CD4-positive, alpha-beta T cell treated with Interleukin-4 for 4 hours (primary cell): ENCODE results near the gene TCEAL2.
A peak's percentile ranks its signal among the peaks of the same experiment; 100 is the strongest.
"Not testable (repeated sequence)": the region's sequence is repeated elsewhere in the genome, so short reads cannot be mapped to it uniquely, and the experiment has no call there.

Experiments used
- DNase-seq: peaks from one replicate; pipeline ENCODE4 v3.0.0-alpha.2; 2020

Gene TCEAL2

GRCh38 chrX:102125436-102125835, at the start of gene TCEAL2:
Gene TCEAL2 (plus strand): TSS chrX:102125679. CDS start chrX:102126831, 1,152 bp downstream.
- not testable (repeated sequence) for DNase-seq

GRCh38 chrX:102077426-102077825, 48.1 kb upstream of the TCEAL2 start:
- no peak for DNase-seq

- DNase-seq, result no peak
Measured at GRCh38 chrX:102085706-102086105, 39.8 kb upstream of the TCEAL2 start.

GRCh38 chrX:102113367-102113766, 12.1 kb upstream of the TCEAL2 start:
- DNase-seq, result no peak

DNA sequence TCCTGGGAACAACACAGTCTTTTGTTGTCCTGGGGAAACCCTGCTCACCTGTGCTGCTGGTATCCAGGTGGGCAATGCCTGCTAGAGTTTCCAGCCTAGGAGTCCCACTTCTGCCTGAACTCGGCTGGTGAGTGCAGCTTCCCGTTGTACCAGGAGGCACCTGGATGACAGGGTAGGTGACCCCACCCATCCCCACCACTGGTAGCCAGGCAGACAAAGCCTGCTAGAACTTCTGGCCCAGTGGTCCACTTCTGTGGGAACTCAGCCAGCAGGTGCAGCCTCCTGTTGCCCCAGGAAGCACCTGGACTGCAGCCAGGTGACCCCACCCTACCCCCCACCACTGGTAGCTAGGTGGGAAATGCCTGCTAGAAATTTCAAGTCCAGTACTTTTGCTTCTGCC, 9.7 kb upstream of the TCEAL2 start:
- no peak for DNase-seq

GRCh38 chrX:102125014-102125413, 465 bp upstream of the TCEAL2 start:
- not testable (repeated sequence) for DNase-seq

GRCh38 chrX:102126080-102126818, 770 bp downstream of the TCEAL2 start:
- not testable (repeated sequence) for DNase-seq

DNA sequence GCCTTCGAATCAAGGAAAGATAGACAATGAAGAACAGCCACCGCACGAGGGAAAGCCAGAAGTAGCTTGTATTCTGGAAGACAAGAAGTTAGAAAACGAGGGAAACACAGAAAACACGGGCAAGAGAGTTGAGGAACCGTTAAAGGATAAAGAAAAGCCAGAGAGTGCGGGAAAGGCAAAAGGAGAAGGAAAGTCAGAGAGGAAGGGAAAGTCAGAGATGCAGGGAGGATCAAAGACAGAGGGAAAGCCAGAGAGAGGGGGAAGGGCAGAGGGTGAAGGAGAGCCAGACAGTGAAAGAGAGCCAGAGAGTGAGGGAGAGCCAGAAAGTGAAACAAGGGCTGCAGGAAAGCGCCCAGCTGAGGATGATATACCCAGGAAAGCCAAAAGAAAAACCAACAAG, 1.4 kb downstream of the TCEAL2 start:
- no peak for DNase-seq

GRCh38 chrX:102129473-102129872, 4.0 kb downstream of the TCEAL2 start:
- DNase-seq, result peak; percentile 1

- no peak for DNase-seq
Measured at GRCh38 chrX:102138064-102138463, 12.6 kb downstream of the TCEAL2 start.

DNA sequence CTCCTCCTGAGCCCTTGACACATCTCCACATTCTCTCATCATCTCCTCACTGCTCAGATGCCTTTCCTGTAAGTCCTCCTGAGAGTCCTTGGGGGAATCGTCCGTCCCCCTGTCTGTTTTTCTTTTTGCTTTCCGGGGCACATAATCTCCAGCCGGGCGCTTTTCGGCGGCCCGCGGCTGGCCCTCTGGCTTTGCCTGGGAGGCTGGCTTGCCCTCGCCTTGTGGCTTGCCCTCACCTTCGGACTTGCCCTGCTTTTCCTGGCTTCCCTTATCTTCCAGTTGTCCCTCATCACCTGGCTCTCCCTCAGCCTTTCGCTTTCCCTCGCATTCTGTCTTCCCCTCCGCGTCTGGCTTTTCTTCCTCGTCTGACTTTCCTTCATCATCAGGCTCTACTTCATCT, 15.4 kb downstream of the TCEAL2 start:
- not testable (repeated sequence) for DNase-seq

DNA sequence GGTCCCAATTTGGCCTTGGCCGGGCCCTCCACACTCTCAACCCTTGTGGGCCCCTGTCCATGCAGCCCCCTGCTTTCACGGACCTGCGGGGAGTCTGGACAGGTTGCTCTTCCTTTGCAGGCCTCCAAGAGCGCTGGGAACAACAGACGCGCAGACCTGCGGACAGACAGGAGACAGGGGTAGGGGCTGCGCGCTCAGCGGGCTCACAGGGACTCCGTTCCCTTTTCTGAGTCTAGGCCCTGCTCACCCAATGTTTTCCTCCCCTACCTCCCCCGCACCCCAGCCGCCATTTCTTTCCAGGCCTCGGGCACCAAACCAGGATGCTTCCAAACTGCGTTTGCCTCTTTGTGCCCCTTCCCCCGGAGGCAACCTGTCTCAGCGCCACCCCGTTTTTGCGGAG, 16.2 kb downstream of the TCEAL2 start:
- DNase-seq, result not testable (repeated sequence)

- DNase-seq, result not testable (repeated sequence)
Measured at GRCh38 chrX:102142274-102142673, 16.8 kb downstream of the TCEAL2 start, which contains the start of gene TCEAL6. Gene TCEAL6 (minus strand): TSS chrX:102142481.

DNA sequence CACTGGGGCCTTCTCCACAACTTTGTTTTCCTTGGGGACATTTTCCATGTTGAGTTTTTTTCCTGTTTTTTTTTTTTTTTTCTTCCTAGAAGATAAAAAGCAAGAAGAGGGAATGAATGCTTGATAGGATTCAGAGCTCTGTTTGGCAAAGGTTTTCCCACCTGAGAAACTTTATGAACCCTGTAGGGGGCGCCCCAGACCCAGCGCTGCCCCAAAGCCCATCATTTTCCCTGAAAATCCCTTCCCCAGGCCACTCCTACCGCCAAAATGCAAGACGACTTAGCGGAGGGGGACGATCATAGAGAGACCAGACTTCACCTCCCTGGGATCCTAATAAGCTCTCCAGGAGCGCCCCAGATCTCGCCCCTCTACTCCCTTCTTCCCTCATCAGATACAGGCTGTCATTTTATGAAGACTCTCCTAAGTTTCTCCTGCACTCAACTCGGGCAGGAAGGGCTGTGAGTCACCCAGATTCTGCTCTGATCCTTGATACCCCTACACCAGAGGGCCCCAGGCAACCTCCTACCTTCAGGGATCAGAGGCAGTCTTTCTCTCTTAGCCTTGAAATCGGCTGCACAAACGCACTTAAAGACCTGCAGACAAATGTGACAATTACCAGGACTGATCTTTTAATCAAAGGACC, 28.9 kb downstream of the TCEAL2 start:
- no peak for DNase-seq

DNA sequence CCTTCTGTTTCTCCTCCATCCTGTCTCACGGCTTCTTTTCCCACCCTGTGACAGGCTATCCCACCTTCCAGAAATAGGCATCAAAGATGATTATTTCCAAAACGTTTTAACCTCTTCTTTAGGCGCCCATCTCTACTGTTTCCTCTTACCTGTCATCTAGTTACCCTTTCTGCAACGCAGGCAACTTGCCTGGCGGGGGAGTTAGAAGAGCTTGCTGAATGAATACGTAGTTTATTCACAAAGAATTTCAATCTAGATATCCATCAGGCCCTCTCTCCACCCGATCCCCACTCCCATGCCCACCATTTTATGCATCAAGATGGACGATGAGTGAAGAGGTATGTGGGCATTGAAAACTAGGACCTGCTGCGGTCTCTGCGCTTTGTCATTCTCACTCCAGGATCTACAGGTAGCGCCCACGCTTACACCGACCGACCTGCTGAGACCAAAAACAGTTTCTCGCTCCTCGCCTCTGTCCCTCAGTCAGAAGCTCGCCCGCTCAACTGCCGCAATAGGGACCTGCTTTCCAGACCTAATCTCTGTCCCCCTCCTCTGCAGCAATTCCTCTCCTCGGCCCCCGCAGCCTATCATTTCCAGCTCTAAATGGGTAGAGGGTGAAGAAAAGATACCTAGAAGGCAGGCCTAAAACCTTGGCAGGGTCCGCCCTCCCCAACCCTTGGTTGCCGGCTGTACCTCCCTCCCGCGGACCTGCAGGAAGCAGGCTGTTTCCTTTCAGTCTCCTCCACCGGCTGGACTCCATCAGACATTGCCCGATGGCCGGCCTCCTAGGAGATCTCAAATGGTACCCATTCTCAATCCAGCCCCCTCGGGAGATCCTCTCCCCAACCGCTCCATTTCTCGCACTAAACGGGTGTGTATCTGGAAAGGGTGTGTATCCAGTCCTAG, 29.7 kb downstream of the TCEAL2 start:
- no peak for DNase-seq

DNA sequence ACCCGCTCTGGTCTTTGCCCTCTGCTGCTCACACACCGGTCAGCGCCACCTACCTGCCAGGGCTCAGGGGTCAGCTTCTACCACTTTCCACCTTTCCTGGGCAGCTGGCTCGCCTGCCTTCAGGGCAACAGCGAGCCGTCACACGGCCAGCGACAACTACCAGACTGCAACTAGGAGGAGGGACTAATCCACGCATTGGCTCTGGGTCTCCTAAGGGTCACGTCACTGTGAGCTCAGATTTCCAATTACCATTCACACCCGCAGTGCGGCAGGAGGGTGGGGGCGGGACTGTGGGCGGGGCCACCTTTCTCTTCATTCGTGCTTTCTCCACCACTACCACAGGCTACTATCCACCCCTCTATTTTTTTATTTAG, 30.3 kb downstream of the TCEAL2 start, which contains the start of gene BEX5:
TSS of gene BEX5 (minus strand) at position 172 of the 374 bp plus-strand sequence. CDS start 1,712 bp downstream, outside the sequence.
- DNase-seq, result peak; percentile 52
